NCI-H510A treated with DMSO at 0.1 percent for 48 hours (cell line): ENCODE results near the gene RPUSD2.

Source experiments
- DNase-seq: peaks from one replicate; lab custom pipeline; 2025; lab: John Stamatoyannopoulos, UW

RPUSD2 gene

DNA sequence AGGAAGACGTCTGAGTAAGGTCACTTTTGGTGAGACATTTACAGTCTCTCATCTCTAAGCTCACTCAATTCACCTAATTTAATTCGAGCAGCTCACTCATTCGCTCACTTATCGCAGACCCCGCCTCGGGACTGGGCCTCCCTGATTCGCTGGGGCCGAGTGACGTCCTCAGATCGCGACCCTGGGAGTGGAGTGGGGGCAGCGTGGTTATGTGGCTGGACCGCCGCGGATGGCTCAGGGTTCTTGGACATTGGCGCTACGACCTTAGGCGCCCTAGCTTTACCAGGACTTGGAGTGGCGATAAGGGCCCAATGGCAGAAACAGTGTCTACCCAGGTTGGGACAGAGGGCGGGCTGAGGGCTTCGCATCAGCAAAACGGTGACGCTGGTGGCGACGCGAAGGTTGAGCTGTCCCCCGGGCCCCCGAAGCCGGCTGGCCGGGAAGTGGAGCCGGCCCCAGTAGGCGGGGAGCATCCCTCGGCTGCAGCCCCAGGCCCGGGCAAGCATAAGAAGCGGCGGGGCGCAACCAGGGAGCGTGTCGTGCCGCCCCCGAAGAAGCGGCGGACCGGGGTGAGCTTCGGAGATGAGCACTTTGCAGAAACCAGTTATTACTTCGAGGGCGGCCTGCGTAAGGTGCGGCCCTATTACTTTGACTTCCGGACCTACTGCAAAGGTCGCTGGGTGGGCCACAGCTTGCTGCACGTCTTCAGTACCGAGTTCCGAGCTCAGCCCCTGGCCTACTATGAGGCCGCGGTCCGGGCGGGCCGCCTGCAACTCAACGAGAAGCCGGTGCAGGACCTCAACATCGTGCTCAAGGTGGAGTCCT lies at the start of gene RPUSD2:
TSS of gene RPUSD2 (plus strand) at position 171 of the 825 bp plus-strand sequence. CDS start at position 210, 39 bp downstream.
- DNase-seq = peak; percentile 44

DNA sequence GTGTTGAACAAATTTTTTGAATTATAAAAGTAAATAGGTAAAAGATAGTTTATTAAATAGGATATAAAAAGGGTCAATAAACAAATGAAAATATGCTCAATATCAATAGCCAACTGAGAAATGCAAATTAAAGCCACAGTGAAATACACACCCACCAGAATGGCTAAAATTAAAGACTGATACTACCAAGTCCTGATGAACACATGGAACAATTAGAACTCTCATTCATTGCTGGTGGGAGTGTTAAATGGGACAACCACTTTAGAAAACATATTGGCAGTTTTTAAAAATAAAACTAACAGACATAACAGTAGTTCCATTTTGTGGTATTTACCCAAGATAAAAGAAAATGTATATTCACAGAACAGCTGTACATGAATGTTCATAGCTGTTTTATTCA lies 45.5 kb upstream of the RPUSD2 start:
- no peak for DNase-seq

- DNase-seq = no peak
These were observed 43.2 kb upstream of the RPUSD2 start for GRCh38 chr15:40525855-40526254.

DNA sequence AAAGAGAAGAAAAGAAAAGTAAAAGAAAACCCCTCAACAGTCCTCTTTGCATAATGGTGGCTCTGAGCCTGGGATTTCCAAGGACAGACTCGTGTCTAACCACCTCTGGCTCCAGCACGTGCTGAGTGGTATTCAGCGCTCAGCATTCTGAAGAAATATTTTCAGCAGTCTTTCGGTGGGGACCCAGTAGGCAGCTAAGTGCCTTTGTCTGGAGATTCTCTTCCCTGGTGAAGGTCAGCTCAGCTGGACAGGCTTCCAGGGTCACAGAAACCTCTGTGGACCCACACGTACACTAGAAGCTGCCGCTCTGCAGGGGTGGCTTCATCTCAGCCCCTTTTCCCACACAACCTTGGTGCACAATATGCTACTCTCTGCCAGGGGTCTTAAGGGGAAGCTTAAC lies 40.3 kb upstream of the RPUSD2 start:
- no peak for DNase-seq

DNA sequence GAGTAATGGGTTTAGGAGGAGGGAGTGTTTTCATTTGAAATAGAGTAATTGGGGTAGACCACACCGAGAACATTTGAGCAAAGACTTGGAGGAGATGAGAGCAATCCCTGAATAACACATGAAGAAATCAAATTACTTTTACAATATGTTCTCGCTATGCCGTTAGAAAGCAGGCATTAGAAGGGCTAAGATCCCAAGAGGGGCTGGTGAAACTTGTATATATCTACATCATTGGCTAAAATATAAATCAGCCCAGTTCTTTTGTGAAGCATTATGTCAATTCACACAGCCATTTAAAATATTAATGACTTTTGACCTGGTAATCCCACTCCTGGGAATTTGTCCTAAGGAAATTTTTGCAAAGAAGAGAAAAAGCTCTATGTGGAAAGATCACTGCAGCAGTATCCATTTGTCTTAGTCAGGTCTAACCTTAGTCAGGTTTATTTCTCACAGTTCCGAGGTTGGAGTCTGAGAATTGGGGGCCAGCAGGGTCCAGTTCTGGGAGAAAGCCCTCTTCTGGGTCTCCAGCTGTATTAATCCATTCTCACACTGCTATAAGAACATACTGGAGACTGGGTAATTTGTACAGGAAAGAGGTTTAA lies 35.2 kb upstream of the RPUSD2 start:
- no peak for DNase-seq

- DNase-seq = no peak
These were observed 34.7 kb upstream of the RPUSD2 start for GRCh38 chr15:40534371-40534770.

DNA sequence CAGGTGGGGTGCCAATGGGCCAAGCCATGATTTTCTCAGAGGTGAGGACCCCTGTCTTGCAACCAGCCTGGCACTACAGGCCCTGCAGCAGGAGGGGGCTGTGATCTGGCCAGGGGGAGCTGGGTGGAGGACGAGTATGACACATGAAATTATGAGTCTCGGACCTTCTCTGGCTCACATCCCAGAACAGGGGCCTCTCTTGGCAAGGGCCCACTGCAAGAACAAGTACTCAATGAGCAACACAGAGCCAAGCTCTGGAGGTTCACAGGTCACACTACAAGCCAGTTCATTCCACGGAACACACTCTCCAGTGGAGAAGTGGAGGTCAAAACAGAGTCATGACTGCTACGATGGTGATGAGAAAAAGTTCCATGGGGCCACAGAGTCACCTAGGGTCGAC lies 32.6 kb upstream of the RPUSD2 start:
- no peak for DNase-seq

DNA sequence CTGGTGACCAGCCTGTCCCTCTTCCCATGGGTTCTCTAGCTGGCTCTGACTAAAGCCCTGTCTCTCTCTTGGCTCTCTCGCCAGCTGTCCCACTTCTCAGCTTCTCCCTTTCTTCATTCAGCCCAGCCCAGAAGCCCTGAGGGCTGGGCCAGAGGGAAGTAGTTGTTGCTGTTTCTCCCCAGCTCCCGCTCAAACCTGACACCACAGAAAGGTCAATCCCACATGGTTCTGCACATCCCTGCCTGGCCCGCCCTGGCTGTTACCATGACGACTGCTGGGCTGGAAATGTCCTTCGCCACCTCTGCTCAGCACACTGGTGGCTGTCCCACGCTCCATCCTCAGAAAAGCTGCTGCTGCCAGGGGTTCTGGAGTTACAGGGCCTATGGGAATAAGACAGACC lies 30.1 kb upstream of the RPUSD2 start:
- DNase-seq = no peak

DNA sequence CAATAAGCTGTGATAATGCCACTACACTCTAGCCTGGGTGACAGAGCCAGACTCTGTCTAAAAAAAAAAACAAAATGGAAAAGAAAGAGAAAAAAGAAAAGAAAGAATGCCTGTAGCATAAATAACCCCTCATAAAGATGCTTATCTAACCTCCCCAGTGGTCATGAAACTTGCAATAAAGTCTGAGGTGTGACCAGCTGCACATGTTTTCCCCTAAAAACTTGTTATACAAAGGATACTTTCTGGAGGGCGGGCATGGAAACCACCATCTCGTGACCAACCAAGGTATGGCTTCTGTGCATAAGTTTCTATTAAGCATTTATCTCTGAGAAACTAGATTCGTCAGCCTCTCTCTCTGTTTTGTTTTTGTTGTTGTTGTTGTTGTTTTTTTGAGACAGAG lies 26.0 kb upstream of the RPUSD2 start:
- no peak for DNase-seq

- DNase-seq = no peak
These were observed 25.3 kb upstream of the RPUSD2 start for GRCh38 chr15:40543631-40544294.

- no peak for DNase-seq
These were observed 23.6 kb upstream of the RPUSD2 start for GRCh38 chr15:40545457-40545856.

GRCh38 chr15:40548610-40549009 lies 20.5 kb upstream of the RPUSD2 start:
- DNase-seq = no peak

DNA sequence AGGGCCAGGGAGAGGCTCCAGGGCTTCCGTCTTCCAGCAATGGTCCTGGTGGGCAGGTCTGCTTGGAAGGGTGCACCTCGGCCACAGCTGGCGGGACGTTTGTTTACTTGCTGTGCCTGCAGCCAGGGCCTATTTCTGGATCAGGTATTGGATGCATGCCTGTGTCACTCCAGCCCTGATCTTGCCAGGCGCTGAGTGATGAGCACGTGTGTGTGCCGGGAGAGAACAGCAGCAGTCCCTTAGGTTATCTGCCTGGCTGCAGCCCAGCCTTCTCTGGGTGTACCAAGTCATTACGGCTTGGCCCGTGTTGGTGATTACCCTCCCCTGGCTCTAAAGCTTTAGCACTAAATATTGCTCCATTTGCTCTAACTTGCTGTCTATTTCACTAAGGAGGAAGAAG lies 19.2 kb upstream of the RPUSD2 start:
- no peak for DNase-seq

GRCh38 chr15:40550341-40551037 lies 18.6 kb upstream of the RPUSD2 start:
- no peak for DNase-seq

DNA sequence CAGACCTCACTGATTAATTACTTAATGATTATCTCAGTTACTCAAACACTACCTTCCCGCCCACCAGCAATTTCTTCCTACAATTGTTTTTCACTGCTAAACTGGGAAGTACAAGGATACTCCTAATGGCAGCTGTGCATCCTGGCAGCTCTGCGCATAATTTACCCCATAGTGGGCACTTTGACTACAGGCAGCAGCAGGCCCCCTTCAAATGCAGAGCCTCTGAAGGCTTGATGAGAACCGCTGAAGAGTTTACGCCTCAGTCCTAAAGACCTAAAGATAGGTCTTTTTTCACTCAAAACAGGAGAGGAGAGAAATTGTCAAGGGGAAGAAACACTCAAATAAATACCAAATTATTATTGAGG lies 15.0 kb upstream of the RPUSD2 start:
- DNase-seq = no peak

DNA sequence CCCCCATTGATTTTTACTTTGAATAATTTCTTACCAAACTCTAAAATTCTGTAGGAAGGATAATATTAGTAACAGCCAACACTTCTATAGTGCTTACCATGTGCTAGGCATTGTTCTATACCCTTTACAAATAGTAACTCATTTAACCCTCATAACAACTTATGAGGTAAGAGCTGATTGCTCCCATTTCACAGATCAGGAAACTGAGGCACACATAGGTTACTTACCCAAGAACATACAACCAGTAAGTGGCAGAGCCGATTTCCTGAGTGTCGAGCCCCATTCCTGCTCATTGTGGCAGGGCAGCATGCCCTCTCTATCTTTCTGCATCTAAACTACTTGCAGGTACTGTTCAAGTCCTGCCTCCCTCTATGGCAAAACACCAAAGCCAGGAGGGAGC lies 13.2 kb upstream of the RPUSD2 start:
- DNase-seq = no peak

DNA sequence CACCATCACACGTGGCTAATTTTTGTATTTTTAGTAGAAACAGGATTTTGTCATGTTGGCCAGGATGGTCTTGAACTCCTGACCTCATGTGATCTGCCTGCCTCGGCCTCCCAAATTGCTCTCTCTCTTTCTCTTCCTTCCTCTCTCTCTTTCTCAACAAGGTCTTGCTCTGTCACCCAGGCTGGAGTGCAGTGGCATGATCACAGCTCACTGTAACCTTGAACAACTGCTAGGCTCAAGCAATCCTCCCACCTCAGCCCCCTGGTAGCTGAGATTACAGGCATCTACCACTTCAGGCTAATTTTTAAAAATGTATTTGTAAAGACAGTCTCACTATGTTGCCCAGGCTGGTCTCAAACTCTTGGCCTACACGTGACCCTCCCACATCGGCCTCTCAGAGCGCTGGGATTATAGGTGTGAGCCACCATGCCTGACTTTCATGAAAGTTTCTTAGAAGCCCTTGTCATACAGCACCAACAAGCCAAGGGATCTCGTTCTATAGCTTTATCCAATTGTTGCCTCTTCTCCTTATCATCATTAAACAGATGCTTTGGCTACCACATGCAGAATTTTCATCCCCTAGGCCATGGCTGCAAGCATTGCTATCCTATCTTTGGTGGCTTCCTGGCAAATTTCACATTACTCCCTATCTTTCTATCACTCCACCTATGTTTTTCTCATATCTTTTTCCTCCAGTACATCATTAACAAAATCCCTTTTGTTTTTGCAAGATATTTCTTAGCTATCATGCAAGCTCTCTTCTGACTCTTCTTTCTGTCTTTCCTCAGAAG lies 10.0 kb upstream of the RPUSD2 start:
- no peak for DNase-seq

DNA sequence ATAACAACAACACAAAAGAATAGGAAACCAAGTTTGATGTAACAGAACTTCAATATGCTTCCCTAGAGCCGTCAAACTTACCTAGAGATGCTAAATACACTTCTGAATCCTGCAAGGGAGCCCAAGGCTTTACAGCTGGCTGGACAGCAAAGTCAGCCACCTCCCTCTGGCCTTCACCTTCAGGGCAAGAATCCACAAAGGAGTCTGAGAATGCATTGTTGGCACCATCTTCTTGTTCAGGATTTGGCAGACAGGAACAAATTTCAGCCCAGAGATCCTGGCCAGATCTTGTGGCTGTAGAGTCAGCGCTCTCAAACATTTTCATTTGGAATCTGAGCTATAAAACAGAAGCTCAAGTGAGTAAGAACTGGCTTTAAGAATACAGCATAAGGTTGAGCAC lies 6.4 kb upstream of the RPUSD2 start:
- DNase-seq = no peak

- DNase-seq = no peak
These were observed 5.7 kb upstream of the RPUSD2 start for GRCh38 chr15:40563426-40563825.

DNA sequence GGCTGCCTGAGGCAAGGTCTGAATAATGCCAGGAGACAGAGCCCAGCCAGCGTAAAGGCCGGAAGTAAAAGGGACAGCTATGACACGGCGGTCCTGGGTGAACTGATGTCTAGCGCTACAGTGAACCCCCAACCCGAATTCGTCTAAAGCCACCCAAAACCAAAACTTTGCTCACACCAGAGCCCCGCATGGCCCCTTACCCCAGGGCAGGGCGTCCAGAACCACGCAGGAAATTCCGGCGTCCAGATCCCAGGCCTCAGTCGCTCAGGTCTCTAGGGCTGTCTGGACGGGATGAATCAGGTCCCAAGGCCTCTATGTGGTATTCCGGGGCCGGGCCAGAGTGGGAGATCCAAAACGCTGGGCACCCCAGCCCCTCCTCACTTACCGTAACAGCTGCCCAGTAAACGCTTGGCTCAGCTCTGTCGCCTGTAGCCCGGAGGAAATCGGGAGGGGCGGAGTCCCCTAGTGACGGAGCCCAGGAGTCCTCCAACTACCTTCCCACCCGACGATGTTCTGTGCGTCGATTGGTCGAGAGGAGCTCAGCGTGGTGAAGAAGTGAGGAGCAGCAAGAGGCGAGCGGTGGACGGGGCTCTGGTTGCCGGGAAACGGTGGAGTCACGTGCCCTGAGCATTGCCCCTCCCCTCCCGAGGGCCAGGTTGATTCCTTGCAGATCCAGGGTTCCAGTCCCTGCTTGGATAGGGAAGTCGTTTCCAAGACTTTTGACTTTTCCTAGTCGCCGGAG lies 4.3 kb upstream of the RPUSD2 start, which contains the start of gene CCDC32:
TSS of gene CCDC32 (minus strand) at position 452 of the 742 bp plus-strand sequence. CDS start 2,027 bp downstream, outside the sequence.
- DNase-seq = peak; percentile 89
